HG02938 (cell line): ENCODE data around the gene ADPRH.
A peak's percentile ranks its signal among the peaks of the same experiment; 100 is the strongest.
"Not testable (repeated sequence)": the region's sequence is repeated elsewhere in the genome, so short reads cannot be mapped to it uniquely, and the experiment has no call there.

Source experiments
- ATAC-seq: cut with Tn5 transposase; IDR thresholded peaks from one replicate; pipeline ENCODE4 v1.9.1; 2021; ENCODE audit warnings: mild to moderate bottlenecking, moderate library complexity; ENCODE audit not compliant: unreplicated experiment

Gene ADPRH

GRCh38 chr3:119559441-119559963, 19.8 kb upstream of the ADPRH start, which contains the start of gene CD80:
Gene CD80, minus strand, starts transcription at chr3:119559614. Its CDS starts 1,886 bp downstream, at chr3:119557728.
- peak; percentile 43 for ATAC-seq

- ATAC-seq: no peak
Measured at GRCh38 chr3:119560160-119560559, 19.1 kb upstream of the ADPRH start.

DNA sequence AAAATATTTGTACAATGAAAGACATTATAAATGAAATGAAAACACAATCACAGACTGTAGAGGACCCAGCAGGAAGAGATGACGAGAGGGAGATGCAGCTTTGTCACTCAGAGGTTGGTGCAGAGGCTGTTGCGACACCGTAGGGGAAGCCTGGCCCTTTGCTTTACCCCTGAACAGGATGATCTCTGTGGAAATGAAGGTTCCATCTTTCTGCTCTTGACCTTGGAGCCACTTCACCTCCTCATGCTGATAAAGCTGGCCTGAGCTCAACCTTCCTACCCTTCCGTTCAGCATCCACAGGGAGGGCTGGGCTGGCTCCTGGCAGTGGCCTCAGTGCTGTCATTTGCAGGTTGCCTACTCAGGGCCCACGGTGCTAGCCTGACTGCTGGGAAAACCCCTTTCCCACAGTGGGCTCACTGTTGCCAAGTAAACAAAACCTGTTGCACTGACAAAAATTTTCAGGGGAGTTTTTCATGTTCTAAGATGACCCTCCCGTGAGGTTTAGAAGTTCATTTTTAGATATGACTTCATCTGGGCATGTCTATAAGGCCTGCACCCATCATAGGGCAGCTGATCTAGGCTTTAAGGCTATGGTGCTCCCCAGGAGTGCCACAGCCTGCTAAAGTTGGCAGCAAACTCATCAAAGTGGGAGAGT, 16.9 kb upstream of the ADPRH start:
- ATAC-seq: peak; percentile 78

- not testable (repeated sequence) for ATAC-seq
Measured at GRCh38 chr3:119563334-119563733, 16.0 kb upstream of the ADPRH start.

- ATAC-seq: no peak
Measured at GRCh38 chr3:119569156-119569555, 10.1 kb upstream of the ADPRH start.

DNA sequence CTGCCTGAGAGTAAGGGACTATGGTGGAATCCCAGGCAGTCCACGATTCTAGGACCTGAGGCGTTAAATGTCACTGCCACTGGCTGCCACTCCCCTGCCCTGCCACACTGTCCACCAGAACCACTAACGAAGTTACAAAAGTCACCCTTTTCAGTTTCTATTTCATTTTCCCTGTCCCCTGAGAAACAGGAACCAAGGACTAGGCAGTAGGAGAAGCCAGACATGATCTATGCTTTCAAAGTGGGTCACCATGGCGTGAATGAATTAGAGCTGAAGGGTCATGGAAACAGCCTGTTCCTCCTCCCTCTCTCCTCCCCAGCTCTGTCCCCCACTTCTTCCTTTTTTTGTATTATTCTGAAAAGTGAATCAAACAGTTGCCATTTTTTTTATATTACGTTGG, 9.1 kb upstream of the ADPRH start:
- ATAC-seq: peak; percentile 54

DNA sequence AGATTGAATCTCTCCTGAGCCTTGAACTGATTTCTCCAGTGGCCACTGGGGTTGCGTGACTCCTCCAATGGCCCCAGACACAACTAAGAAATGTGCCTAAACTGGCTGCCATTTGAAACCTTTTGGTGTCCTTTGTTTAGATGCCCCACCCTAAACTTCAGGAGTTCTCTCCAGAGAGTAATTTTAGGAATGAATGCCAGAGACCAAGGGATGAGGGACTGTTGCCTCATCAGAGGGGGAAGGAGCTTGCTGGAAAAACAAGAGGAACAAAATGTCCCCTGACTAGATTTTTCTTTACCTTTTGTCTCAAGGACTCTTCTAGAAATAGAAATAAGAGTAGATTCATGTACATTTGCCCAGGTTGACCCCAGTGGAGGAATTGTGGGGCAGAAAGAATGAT, 8.1 kb upstream of the ADPRH start:
- ATAC-seq: no peak

GRCh38 chr3:119571688-119572087, 7.6 kb upstream of the ADPRH start:
- ATAC-seq: no peak

DNA sequence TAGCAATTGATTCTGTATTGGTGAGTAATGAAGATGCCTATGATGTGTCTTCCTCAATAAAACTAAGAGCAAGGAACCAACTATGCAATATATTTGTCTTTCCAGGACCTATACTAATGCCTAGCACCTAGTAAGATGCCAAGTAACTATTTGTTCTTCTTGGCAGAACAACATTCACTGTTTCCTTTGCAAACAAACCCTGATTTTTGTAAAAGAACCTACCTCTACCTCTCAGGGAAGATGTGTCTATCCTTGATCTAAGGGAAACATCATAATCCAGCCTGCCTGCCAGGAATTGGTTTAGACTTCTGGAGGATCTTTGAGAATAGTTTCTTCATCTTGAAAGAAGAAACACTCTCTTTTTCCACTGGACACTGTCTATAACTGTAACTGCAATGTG, 3.8 kb upstream of the ADPRH start:
- no peak for ATAC-seq

GRCh38 chr3:119580067-119580760, 922 bp downstream of the ADPRH start:
- peak; percentile 80 for ATAC-seq

DNA sequence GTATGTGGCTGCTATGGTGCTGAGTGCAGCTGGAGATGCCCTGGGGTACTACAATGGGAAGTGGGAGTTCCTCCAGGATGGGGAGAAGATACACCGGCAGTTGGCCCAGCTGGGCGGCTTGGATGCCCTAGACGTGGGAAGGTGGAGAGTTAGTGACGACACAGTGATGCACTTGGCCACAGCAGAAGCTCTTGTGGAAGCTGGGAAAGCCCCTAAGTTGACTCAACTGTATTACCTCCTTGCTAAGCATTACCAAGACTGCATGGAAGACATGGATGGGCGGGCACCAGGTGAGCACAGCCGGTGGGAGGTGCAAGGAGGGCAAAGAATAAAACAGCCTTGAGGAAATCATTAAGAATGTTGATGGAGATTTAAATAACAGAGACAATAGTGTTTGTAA, 2.9 kb downstream of the ADPRH start:
- peak; percentile 33 for ATAC-seq

DNA sequence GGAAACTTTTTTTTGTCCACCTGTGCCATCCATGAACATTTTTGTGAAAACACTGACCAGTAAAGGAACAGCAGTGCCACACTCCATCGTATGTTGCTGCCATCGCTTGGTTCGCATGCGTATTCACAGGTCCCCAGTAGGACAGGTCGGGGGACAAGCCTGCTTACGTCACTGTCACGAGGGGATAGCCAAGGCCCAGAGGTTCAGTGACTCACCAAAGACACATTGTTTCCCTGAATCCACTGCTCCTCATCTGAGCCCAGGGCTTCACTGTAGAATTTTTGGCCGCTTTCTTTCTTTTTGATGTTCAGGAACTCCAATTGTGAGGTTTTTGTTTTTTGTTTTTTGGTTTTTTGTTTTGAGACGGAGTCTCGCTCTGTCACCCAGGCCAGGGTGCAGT, 5.9 kb downstream of the ADPRH start:
- ATAC-seq: no peak

GRCh38 chr3:119585856-119586570, 6.7 kb downstream of the ADPRH start:
- no peak for ATAC-seq

DNA sequence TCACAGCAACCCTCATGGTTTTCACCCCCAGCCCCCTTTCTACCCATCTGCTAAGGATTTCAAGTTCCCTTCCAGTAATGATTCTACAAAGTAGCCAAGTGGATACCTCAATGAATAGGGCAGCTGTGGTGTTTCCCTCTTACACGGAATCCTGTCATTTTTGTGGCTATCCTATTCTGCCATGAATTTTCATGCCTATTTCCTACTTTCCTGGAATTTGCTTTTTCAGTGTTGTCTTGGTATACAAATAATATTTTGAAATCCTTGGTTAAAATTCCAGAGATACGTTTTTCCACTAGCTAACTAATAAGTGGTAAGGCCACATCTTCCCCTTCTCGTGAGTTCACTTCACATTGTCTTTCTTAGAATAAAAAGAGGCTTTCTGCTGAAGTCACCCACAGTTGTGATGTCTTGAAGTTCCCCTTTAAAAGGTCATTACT, 7.5 kb downstream of the ADPRH start:
- ATAC-seq: no peak

DNA sequence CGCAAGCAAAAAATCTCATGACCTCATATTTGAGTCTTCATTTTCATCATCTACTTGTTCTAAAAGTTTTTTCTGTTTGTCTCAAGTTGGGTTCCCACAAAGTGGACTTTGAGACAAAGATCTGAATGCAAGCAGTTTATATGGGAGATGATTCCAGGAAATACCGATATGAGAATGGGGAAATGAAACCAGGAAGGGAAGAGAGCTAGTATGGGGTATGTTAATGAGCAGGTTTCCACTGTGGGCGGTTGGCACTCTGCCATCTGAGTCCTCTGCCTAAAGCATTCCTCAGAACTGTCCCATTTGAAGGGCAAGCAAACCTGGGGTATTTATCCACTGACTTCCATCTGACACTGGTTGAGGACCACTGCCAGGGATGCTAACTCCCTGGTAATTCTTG, 8.8 kb downstream of the ADPRH start:
- no peak for ATAC-seq

GRCh38 chr3:119589102-119589773, 9.9 kb downstream of the ADPRH start:
- no peak for ATAC-seq

GRCh38 chr3:119590706-119591105, 11.4 kb downstream of the ADPRH start:
- no peak for ATAC-seq

- no peak for ATAC-seq
Measured at GRCh38 chr3:119592861-119593260, 13.6 kb downstream of the ADPRH start.

DNA sequence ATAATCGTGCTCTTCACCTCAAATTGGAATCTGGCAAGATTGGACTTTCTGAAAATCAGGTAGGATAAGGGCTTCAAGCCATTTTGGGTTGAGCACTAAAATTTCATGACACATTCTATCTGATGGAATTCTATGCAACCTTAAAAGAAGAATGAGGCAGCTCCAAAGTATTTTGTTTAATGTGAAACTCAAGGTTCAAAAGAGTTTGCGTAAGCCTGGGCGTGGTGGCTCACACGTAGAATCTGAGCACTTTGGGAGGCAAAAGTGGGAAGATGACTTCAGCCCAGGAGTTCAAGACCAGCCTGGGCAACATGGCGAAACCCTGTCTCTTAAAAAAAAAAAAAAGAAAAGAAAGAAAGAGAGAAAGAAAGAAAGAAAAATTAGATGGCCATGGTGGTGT, 14.8 kb downstream of the ADPRH start:
- no peak for ATAC-seq

GRCh38 chr3:119594929-119595328, 15.6 kb downstream of the ADPRH start:
- not testable (repeated sequence) for ATAC-seq
